MCF 10A (cell line): ENCODE measurements around the gene FXR1. TPM values are rescaled to one million over a fixed set of nuclear protein-coding genes. Genes with fewer than 3 reads are reported as not detected.

Experiments used
- BruUV-seq: library from RNA; stranded (reverse); fragments of 400-500 nt; replicated peaks from 2 replicates; lab custom pipeline; 2021; lab: Mats Ljungman, UMichigan
- CTCF ChIA-PET: fragments of 300-600 bp; sonication (Branson Sonifier 250); formaldehyde crosslinking; extraction: SDS; loops from one replicate; lab custom pipeline; 2021; ENCODE audit warnings: antibody characterized with exemption, inconsistent platforms; lab: Yijun Ruan, JAX
- POLR2A ChIA-PET: fragments of 300-600, 350-650 bp; sonication (Branson Sonifier 250); formaldehyde crosslinking; extraction: SDS; loops from one replicate; lab custom pipeline; 2020; ENCODE audit warnings: antibody characterized with exemption, inconsistent platforms; lab: Yijun Ruan, JAX
- DNase-seq: peaks from one replicate; pipeline ENCODE4 v3.0.0-alpha.2; 2018; ENCODE audit not compliant: unreplicated experiment
- H3K27ac Mint-ChIP-seq: one replicate; pipeline ENCODE4 v1.8.0; 2022; ENCODE audit warnings: mild to moderate bottlenecking, low read depth, mixed read lengths; ENCODE audit not compliant: unreplicated experiment
- H3K27me3 Mint-ChIP-seq: one replicate; pipeline ENCODE4 v1.8.0; 2022; ENCODE audit warnings: mixed read lengths; ENCODE audit not compliant: insufficient read depth, unreplicated experiment
- H3K36me3 Mint-ChIP-seq: one replicate; pipeline ENCODE4 v1.8.0; 2022; ENCODE audit warnings: mild to moderate bottlenecking, moderate library complexity, mixed read lengths; ENCODE audit not compliant: insufficient read depth, unreplicated experiment
- H3K4me1 Mint-ChIP-seq: one replicate; pipeline ENCODE4 v1.8.0; 2022; ENCODE audit warnings: mixed read lengths; ENCODE audit not compliant: insufficient read depth, unreplicated experiment
- H3K4me3 Mint-ChIP-seq: one replicate; pipeline ENCODE4 v1.8.0; 2022; ENCODE audit warnings: mild to moderate bottlenecking, moderate library complexity, mixed read lengths; ENCODE audit not compliant: unreplicated experiment
- H3K9me3 Mint-ChIP-seq: one replicate; pipeline ENCODE4 v1.8.0; 2022; ENCODE audit warnings: mixed read lengths; ENCODE audit not compliant: unreplicated experiment
- CTCF ChIP-seq: fragments of 200-600 bp; IDR thresholded peaks from one replicate; pipeline ENCODE4 v1.8.0; 2022; ENCODE audit warnings: antibody characterized with exemption, mild to moderate bottlenecking; ENCODE audit not compliant: unreplicated experiment
- intact Hi-C: fragments of 100-400 bp; cut with micrococcal nuclease; formaldehyde crosslinking; loops from 2 replicates; pipeline ENCODE4 v1.14.1; 2022
- total RNA-seq: library from RNA; stranded (reverse); gene quantifications from 2 replicates; pipeline ENCODE4 v1.2.3, GENCODE V29; 2022

FXR1 gene
- total RNA-seq, 1 experiment from 2014 or later, result 166 TPM

DNA sequence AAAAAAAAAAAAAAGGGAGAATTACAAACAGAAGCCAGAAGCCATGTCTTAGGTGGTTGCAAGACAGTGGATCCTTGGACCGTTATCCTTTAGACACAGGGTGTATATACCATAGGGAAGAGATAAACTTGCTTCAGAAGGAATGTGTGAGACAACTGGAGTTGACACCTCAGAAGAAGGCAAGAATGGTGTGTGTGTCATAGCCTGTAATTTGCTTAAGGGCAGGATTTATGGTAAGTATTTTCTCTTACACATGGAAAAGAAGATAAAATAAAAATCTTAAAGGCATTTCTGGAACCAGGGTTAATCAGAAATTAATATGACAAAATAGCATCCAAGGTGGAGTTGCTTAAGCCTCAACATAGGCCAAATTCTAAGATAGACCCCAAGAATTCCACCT is 96.3 kb downstream of the FXR1 start:
- no peaks in the 10 kb centered on the region for H3K27me3 Mint-ChIP-seq
- ChIA-PET CTCF (no interaction called here), POLR2A (no interaction called here)
- no peak overlapping the region for H3K27ac Mint-ChIP-seq
- DNase-seq, result no peak
- TF ChIP-seq CTCF, result no peak
- H3K4me1 Mint-ChIP-seq, result no peaks in the 10 kb centered on the region
- H3K36me3 Mint-ChIP-seq, result no peaks in the 10 kb centered on the region
- H3K4me3 Mint-ChIP-seq, result no peak overlapping the region
- intact Hi-C loops, result no loop called here
- H3K9me3 Mint-ChIP-seq, result peaks cover 6% of the 10 kb centered on the region
- no TSS peak for BruUV-seq

GRCh38 chr3:181009225-181009624 is 96.8 kb downstream of the FXR1 start:
- Mint-ChIP-seq H3K36me3 (no peaks in the 10 kb centered on the region), H3K4me1 (no peaks in the 10 kb centered on the region), H3K4me3 (no peak overlapping the region), H3K9me3 (peaks cover 10% of the 10 kb centered on the region), H3K27me3 (no peaks in the 10 kb centered on the region), H3K27ac (no peak overlapping the region)
- intact Hi-C loops, result no loop called here
- TF ChIP-seq CTCF, result no peak
- ChIA-PET POLR2A (no interaction called here), CTCF (no interaction called here)
- no peak for DNase-seq
- no TSS peak for BruUV-seq

GRCh38 chr3:181017690-181018089 is 105.2 kb downstream of the FXR1 start:
- TF ChIP-seq CTCF, result no peak
- H3K4me3 Mint-ChIP-seq, result no peak overlapping the region
- ChIA-PET CTCF (interaction anchor here (0.7 kb wide), 1 partner anchor 1224 kb away, joined by 3 read pairs; no protein-coding TSS in a partner anchor), POLR2A (no interaction called here)
- intact Hi-C loops, result no loop called here
- no TSS peak for BruUV-seq
- H3K27me3 Mint-ChIP-seq, result no peaks in the 10 kb centered on the region
- peaks cover 22% of the 10 kb centered on the region for H3K9me3 Mint-ChIP-seq
- no peaks in the 10 kb centered on the region for H3K4me1 Mint-ChIP-seq
- no peak for DNase-seq
- no peak overlapping the region for H3K27ac Mint-ChIP-seq
- no peaks in the 10 kb centered on the region for H3K36me3 Mint-ChIP-seq

GRCh38 chr3:181025204-181025603 is 112.7 kb downstream of the FXR1 start:
- DNase-seq, result no peak
- Mint-ChIP-seq H3K27ac (no peak overlapping the region), H3K9me3 (no peaks in the 10 kb centered on the region), H3K27me3 (no peaks in the 10 kb centered on the region), H3K4me1 (no peaks in the 10 kb centered on the region), H3K36me3 (no peaks in the 10 kb centered on the region), H3K4me3 (no peak overlapping the region)
- ChIA-PET CTCF (no interaction called here), POLR2A (no interaction called here)
- intact Hi-C loops, result no loop called here
- BruUV-seq, result no TSS peak
- no peak for TF ChIP-seq CTCF
